HepG2 (cell line): ENCODE results near the gene C12orf43. TPM values are rescaled to one million over a fixed set of nuclear protein-coding genes. Genes with fewer than 3 reads are reported as not detected.

Experiments
- ATAC-seq: fragments of 200-7000 bp; cut with Tn5 transposase; 3 replicates; pipeline ENCODE4 v1.9.1; 2020; ENCODE audit warnings: mild to moderate bottlenecking, moderate library complexity
- BruUV-seq: library from RNA; stranded (reverse); fragments of 400-500 nt; replicated peaks from 2 replicates; lab custom pipeline; 2021; lab: Mats Ljungman, UMichigan
- CTCF ChIA-PET: fragments of 300-600 bp; formaldehyde crosslinking; extraction: SDS; loops from one replicate; lab custom pipeline; 2021; ENCODE audit warnings: low total read pairs, inconsistent platforms, low intra/inter-chr PET ratio; lab: Yijun Ruan, JAX
- POLR2A ChIA-PET: fragments of 350-600 bp; sonication (Branson Sonifier 250); formaldehyde crosslinking; loops from one replicate; lab custom pipeline; 2020; ENCODE audit warnings: antibody characterized with exemption, inconsistent platforms; lab: Yijun Ruan, JAX
- DNase-seq: peaks from one replicate; pipeline ENCODE4 v3.0.0-alpha.2; 2015; ENCODE audit warnings: low spot score
- FAIRE-seq: peaks from 3 replicates; lab custom pipeline; 2011; peaks lifted over from hg19 to GRCh38; lab: Jason Lieb, UNC
- H2AFZ ChIP-seq: one replicate; pipeline ENCODE4 v1.6.1; 2011; ENCODE audit warnings: low read length, inconsistent platforms
- H3K27ac ChIP-seq: fragments of 300-600 bp; 3 replicates; pipeline ENCODE4 v1.8.0; 2011; ENCODE audit warnings: mixed run types, mild to moderate bottlenecking, mixed read lengths, low read length, inconsistent platforms; ENCODE audit not compliant: insufficient read depth; ENCODE audit errors: extremely low read length
- H3K27me3 ChIP-seq, 2 experiments: fragments of 200-600 bp in 1 of 2; 2 replicates in 1 of 2; 3 replicates in 1 of 2; pipeline versions ENCODE4 v1.6.0 to v1.8.0; 2011; ENCODE audit warnings: low read length in 2 of 2, mild to moderate bottlenecking in 2 of 2, moderate library complexity in 2 of 2, inconsistent platforms in 1 of 2; ENCODE audit not compliant: insufficient read depth in 2 of 2, control insufficient read depth in 1 of 2
- H3K36me3 ChIP-seq, 2 experiments: fragments of 200-600 bp in 1 of 2; replicated peaks in 1 of 2; 2 replicates in 1 of 2; 3 replicates in 1 of 2; pipeline versions ENCODE4 v1.5.1 to v1.8.0; 2011; ENCODE audit warnings: low read length in 2 of 2, inconsistent platforms in 1 of 2; ENCODE audit not compliant: insufficient read depth in 2 of 2, control insufficient read depth in 1 of 2
- H3K4me1 ChIP-seq: 2 replicates; pipeline ENCODE4 v1.5.1; 2012; ENCODE audit warnings: low read length, inconsistent platforms; ENCODE audit not compliant: insufficient read depth
- H3K4me2 ChIP-seq: 2 replicates; pipeline ENCODE4 v1.6.0; 2011; ENCODE audit warnings: low read depth, low read length, inconsistent platforms
- H3K4me3 ChIP-seq, 3 experiments: fragments of 200-600 bp in 1 of 3; sonication (generic), shearing (Covaris generic) in 1 of 3; replicated peaks in 1 of 3; 2 replicates each; pipeline ENCODE4 v1.5.1; 2011 to 2016; ENCODE audit warnings: low read length in 3 of 3, inconsistent platforms in 2 of 3, low read depth in 2 of 3, mild to moderate bottlenecking in 2 of 3, control low read depth in 1 of 3, mixed read lengths in 1 of 3; ENCODE audit not compliant: insufficient read depth in 1 of 3
- H3K79me2 ChIP-seq: one replicate; pipeline ENCODE4 v1.6.1; 2011; ENCODE audit warnings: low read length, inconsistent platforms; ENCODE audit not compliant: insufficient read depth
- H3K9ac ChIP-seq: 2 replicates; pipeline ENCODE4 v1.6.0; 2011; ENCODE audit warnings: mild to moderate bottlenecking, low read depth, low read length, inconsistent platforms; ENCODE audit not compliant: insufficient read depth
- H3K9me3 ChIP-seq: 2 replicates; pipeline ENCODE4 v1.5.1; 2012; ENCODE audit warnings: mild to moderate bottlenecking, low read length
- H4K20me1 ChIP-seq: 2 replicates; pipeline ENCODE4 v1.6.0; 2011; ENCODE audit warnings: inconsistent platforms, mild to moderate bottlenecking, low read length, moderate library complexity; ENCODE audit not compliant: insufficient read depth
- EP300 ChIP-seq, 3 experiments: sonication (generic) in 1 of 3; formaldehyde crosslinking in 1 of 3; IDR thresholded peaks; 2 replicates each; pipeline versions ENCODE4 v1.5.1 to v1.6.1; 2011 to 2020; ENCODE audit warnings: low read depth in 2 of 3, low read length in 2 of 3, borderline replicate concordance in 1 of 3, improper control_type of control experiment in 1 of 3, mild to moderate bottlenecking in 1 of 3, missing genetic modification reagents in 1 of 3, moderate library complexity in 1 of 3
- MXI1 ChIP-seq: IDR thresholded peaks from 3 replicates; pipeline ENCODE4 v1.6.1; 2012; ENCODE audit warnings: low read depth, low read length, inconsistent platforms, borderline replicate concordance
- NR1H2 ChIP-seq: sonication (generic); formaldehyde crosslinking; IDR thresholded peaks from 2 replicates; pipeline ENCODE4 v1.8.1; 2022; ENCODE audit warnings: low read depth, missing genetic modification reagents, borderline replicate concordance
- PAXIP1 ChIP-seq: sonication (generic); formaldehyde crosslinking; conservative IDR thresholded peaks from 2 replicates; pipeline ENCODE4 v1.4.0; 2020; ENCODE audit warnings: mild to moderate bottlenecking, missing genetic modification reagents, moderate library complexity
- RFX1 ChIP-seq: fragments of 450-650 bp; IDR thresholded peaks from 2 replicates; pipeline ENCODE4 v1.6.1; 2017
- SAP130 ChIP-seq: IDR thresholded peaks from 2 replicates; pipeline ENCODE4 v1.6.1; 2016; ENCODE audit warnings: low read depth
- SATB2 ChIP-seq: sonication (generic); formaldehyde crosslinking; IDR thresholded peaks from 2 replicates; pipeline ENCODE4 v1.5.0; 2020; ENCODE audit warnings: missing genetic modification reagents
- TFAP4 ChIP-seq: sonication (generic); IDR thresholded peaks from 2 replicates; pipeline ENCODE4 v1.6.1; 2016; ENCODE audit warnings: low read depth, borderline replicate concordance
- THAP9 ChIP-seq: sonication (generic); formaldehyde crosslinking; IDR thresholded peaks from 2 replicates; pipeline ENCODE4; 2020; ENCODE audit warnings: missing genetic modification reagents, mild to moderate bottlenecking, borderline replicate concordance
- ZKSCAN1 ChIP-seq: fragments of 150-350 bp; IDR thresholded peaks from 2 replicates; pipeline ENCODE4 v1.6.1; 2014; ENCODE audit warnings: low read length
- ZNF20 ChIP-seq: sonication (generic); formaldehyde crosslinking; IDR thresholded peaks from 2 replicates; pipeline ENCODE4 v1.4.0; 2020; ENCODE audit warnings: mild to moderate bottlenecking, moderate library complexity, missing genetic modification reagents
- ZNF230 ChIP-seq: sonication (generic); formaldehyde crosslinking; IDR thresholded peaks from 2 replicates; pipeline ENCODE4 v1.4.0; 2020; ENCODE audit warnings: mild to moderate bottlenecking, missing genetic modification reagents
- ZNF235 ChIP-seq: sonication (generic); formaldehyde crosslinking; IDR thresholded peaks from 2 replicates; pipeline ENCODE4 v1.8.1; 2023; ENCODE audit warnings: mild to moderate bottlenecking, missing genetic modification reagents, borderline replicate concordance
- ZNF274 ChIP-seq: sonication (generic); formaldehyde crosslinking; IDR thresholded peaks from 2 replicates; pipeline ENCODE4 v1.5.1; 2020; ENCODE audit warnings: mild to moderate bottlenecking, missing genetic modification reagents
- ZNF431 ChIP-seq: sonication (generic); formaldehyde crosslinking; IDR thresholded peaks from 2 replicates; pipeline ENCODE4 v1.9.0; 2022; ENCODE audit warnings: missing genetic modification reagents, low read depth, mild to moderate bottlenecking, borderline replicate concordance
- ZNF780A ChIP-seq: sonication (generic); formaldehyde crosslinking; IDR thresholded peaks from 2 replicates; pipeline ENCODE4 v1.8.0; 2022; ENCODE audit warnings: mild to moderate bottlenecking, missing genetic modification reagents, moderate library complexity
- WGBS: methylation state at CpG from one replicate; pipeline ENCODE4 v1.1.6; 2017; ENCODE audit warnings: low lambda C conversion rate; 5-methylcytosine and 5-hydroxymethylcytosine counted together
- in situ Hi-C: cut with HindIII; loops from 2 replicates; pipeline ENCODE4 v1.10.0; 2017; ENCODE audit warnings: low pct_unique_long_range_greater_than_20kb; ENCODE audit not compliant: extremely low pct_ligation_motif_present
- intact Hi-C: fragments of 100-400 bp; cut with micrococcal nuclease; formaldehyde crosslinking; loops from one replicate; pipeline ENCODE4 v1.10.0; 2022; ENCODE audit not compliant: unreplicated experiment
- polyA plus RNA-seq, 8 experiments: library from polyadenylated mRNA; depleted of rRNA in 3 of 8; stranded (reverse) in 7 of 8; unstranded in 1 of 8; fragments of >200 nt; fragmentation: Illumina TruSeq in 4 of 8; extraction: Trizol in 4 of 8; gene quantifications; 2 replicates each; pipeline versions ENCODE4 v1.2.1 to v1.2.3, GENCODE V29; 2011 to 2016; ENCODE audit warnings: low read depth in 4 of 8, missing spikeins in 1 of 8, mixed read lengths in 1 of 8; ENCODE audit not compliant: insufficient read depth in 1 of 8
- total RNA-seq, 5 experiments: library from RNA; depleted of rRNA; stranded (reverse); fragments of >200 nt; fragmentation: Illumina TruSeq; extraction: Trizol; gene quantifications; 2 replicates each; pipeline ENCODE4 v1.2.3, GENCODE V29; 2016; ENCODE audit warnings: low read depth in 1 of 5

The C12orf43 gene
- total and polyA plus RNA-seq, 2 of the 13 experiments (the other 11 are each of a cell fraction or from before 2014, with no cell fraction given): 7.9 to 11.1 TPM

- BruUV-seq: no TSS peak
- Histone ChIP-seq H4K20me1 (no peaks in the 10 kb centered on the region), H3K27me3 (no peaks in the 10 kb centered on the region), H3K4me1 (peaks cover 79% of the 10 kb centered on the region), H3K4me2 (peak overlapping the region; percentile 45; the same call in 1 of the 2 replicates), H3K27ac (peak overlapping the region; percentile 16), H3K9me3 (no peaks in the 10 kb centered on the region), H3K36me3 (no peaks in the 10 kb centered on the region), H3K9ac (no peak overlapping the region), H3K4me3 (no peak overlapping the region), H3K79me2 (no peaks in the 10 kb centered on the region), H2AFZ (no peak overlapping the region)
- in situ Hi-C loops (no loop called here), intact Hi-C loops (no loop called here)
- ATAC-seq (peak; percentile 17), FAIRE-seq (peak; percentile 28), DNase-seq (peak; percentile 63)
- CTCF ChIA-PET: no interaction called here
- WGBS: 17% methylated on average over 6 of the region's 8 CpGs
- POLR2A ChIA-PET: interaction anchor here (0.6 to 0.9 kb wide), 2 partner anchors 43 to 52 kb away, joined by 3 read pairs; no protein-coding TSS in a partner anchor
- TF ChIP-seq ZKSCAN1 (no peak), EP300 (IDR thresholded peaks at IDR 0.05; ENCODE audit: low read depth in 2 of 2, low read length in 2 of 2) (0 out of 4 replicates have a peak, but pooled peaks of 1 of the 2 experiments have one; percentile 9), EP300 (CRISPR knock-in tag; IDR thresholded peaks at IDR 0.05; ENCODE audit: borderline replicate concordance) (no peak), RFX1 (peak; percentile 87), ZNF235 (CRISPR knock-in tag) (no peak), ZNF20 (CRISPR knock-in tag) (no peak), ZNF274 (CRISPR knock-in tag) (no peak), SAP130 (CRISPR knock-in tag) (peak; percentile 39), SATB2 (no peak), ZNF230 (CRISPR knock-in tag) (no peak), ZNF780A (CRISPR knock-in tag) (no peak), THAP9 (CRISPR knock-in tag) (no peak), NR1H2 (no peak), TFAP4 (peak; percentile 57; the same call in 1 of the 2 replicates), PAXIP1 (CRISPR knock-in tag) (0 out of 2 replicates have a peak, but pooled peaks have one; percentile 15), ZNF431 (no peak), MXI1 (peak; percentile 55; the same call in 1 of the 3 replicates)
Observed at GRCh38 chr12:121023799-121024198, 7.5 kb upstream of the C12orf43 start.
